OCI-LY3 (cell line): ENCODE data around the gene DEPDC7.

Source experiments
- H2AFZ ChIP-seq: fragments of 200-600, 300-600 bp; shearing (Covaris generic); 2 replicates; pipeline ENCODE4 v1.6.0; 2014; ENCODE audit warnings: antibody characterized with exemption, low read depth, low read length
- H3K27ac ChIP-seq: fragments of 200-600, 300-600 bp; sonication (generic); 2 replicates; pipeline ENCODE4 v1.5.1; 2014; ENCODE audit warnings: mild to moderate bottlenecking, low read length, moderate library complexity, mixed read lengths
- H3K27me3 ChIP-seq: fragments of 200-600, 300-600 bp; sonication (generic); 2 replicates; pipeline ENCODE4 v1.6.1; 2014; ENCODE audit warnings: low read depth, low read length, mixed read lengths
- H3K36me3 ChIP-seq: fragments of 200-600, 300-600 bp; sonication (generic); replicated peaks from 2 replicates; pipeline ENCODE3; 2014; ENCODE audit warnings: low read depth, low read length, mixed read lengths
- H3K4me1 ChIP-seq: fragments of 300-600, 200-600 bp; sonication (generic); 2 replicates; pipeline ENCODE4 v1.6.1; 2014; ENCODE audit warnings: low read length, mixed read lengths
- H3K4me2 ChIP-seq: fragments of 200-600, 300-600 bp; sonication (generic); 2 replicates; pipeline ENCODE4 v1.6.1; 2014; ENCODE audit warnings: low read length, mixed read lengths
- H3K4me3 ChIP-seq: fragments of 300-600, 200-600 bp; sonication (generic); 2 replicates; pipeline ENCODE4 v1.5.1; 2014; ENCODE audit warnings: antibody characterized with exemption, mild to moderate bottlenecking, low read length, moderate library complexity
- H3K79me2 ChIP-seq: fragments of 300-600, 200-600 bp; shearing (Covaris generic); 2 replicates; pipeline ENCODE4 v1.6.1; 2014; ENCODE audit warnings: mild to moderate bottlenecking, low read length, mixed read lengths
- H3K9ac ChIP-seq: fragments of 300-600, 200-600 bp; shearing (Covaris generic); 2 replicates; pipeline ENCODE4 v1.6.0; 2014; ENCODE audit warnings: mild to moderate bottlenecking, low read length, moderate library complexity
- H3K9me3 ChIP-seq: fragments of 200-600, 300-600 bp; shearing (Covaris generic); 2 replicates; pipeline ENCODE4 v1.6.1; 2014; ENCODE audit warnings: low read length, mixed read lengths; ENCODE audit not compliant: insufficient read depth
- H4K20me1 ChIP-seq: fragments of 200-600, 300-600 bp; sonication (generic); 2 replicates; pipeline ENCODE4 v1.6.1; 2016; ENCODE audit warnings: low read length, mixed read lengths; ENCODE audit not compliant: insufficient read depth
- EZH2phosphoT487 ChIP-seq: fragments of 200-600 bp; shearing (Covaris generic); IDR thresholded peaks from 2 replicates; pipeline ENCODE4 v1.6.1; 2018; ENCODE audit warnings: antibody characterized with exemption, mixed run types, low read depth
- TF ChIP-seq, protein P1 (sequence below): fragments of 200-600, 300-600 bp; sonication (generic); IDR thresholded peaks from 2 replicates; pipeline ENCODE4 v1.5.1; 2014; ENCODE audit warnings: antibody characterized with exemption, low read length, low read depth

The DEPDC7 gene

DNA sequence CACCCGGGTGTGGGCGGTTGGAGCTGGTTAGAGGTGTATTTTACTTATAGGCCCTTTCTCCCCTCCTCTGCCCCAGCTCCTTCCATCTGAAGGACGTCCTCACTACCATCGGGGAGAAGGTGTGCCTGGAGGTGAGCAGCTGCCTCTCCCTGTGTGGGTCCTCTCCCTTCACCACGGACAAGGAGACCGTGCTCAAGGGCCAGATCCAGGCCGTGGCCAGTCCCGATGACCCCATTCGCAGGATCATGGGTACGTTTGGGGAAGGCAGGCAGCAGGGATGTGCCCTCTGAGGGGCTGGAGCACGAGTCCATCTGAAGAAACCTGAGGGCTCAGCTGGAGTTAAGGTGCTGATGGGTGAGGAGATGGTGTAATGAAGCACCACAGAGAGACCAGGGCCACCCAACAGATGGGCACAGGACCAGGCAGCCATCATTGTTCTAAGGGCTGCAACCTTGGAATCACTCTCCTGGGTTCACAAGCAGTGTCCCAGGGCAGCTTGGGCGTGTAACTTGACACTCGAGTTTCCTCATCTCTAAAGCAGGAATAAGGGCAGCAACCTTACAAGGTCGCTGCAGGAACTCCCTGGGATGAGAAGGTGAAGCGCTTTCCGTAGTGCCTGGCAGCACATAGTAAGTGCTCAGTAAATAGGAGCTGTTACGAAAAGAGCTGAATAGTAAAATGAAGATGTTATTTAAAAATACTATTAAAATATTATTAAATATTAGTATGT, 53.1 kb downstream of the DEPDC7 start:
- TF ChIP-seq, protein P1, sequence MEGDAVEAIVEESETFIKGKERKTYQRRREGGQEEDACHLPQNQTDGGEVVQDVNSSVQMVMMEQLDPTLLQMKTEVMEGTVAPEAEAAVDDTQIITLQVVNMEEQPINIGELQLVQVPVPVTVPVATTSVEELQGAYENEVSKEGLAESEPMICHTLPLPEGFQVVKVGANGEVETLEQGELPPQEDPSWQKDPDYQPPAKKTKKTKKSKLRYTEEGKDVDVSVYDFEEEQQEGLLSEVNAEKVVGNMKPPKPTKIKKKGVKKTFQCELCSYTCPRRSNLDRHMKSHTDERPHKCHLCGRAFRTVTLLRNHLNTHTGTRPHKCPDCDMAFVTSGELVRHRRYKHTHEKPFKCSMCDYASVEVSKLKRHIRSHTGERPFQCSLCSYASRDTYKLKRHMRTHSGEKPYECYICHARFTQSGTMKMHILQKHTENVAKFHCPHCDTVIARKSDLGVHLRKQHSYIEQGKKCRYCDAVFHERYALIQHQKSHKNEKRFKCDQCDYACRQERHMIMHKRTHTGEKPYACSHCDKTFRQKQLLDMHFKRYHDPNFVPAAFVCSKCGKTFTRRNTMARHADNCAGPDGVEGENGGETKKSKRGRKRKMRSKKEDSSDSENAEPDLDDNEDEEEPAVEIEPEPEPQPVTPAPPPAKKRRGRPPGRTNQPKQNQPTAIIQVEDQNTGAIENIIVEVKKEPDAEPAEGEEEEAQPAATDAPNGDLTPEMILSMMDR = no peak
- TF ChIP-seq EZH2phosphoT487 = no peak
- Histone ChIP-seq H3K4me1 (peaks cover 13% of the 10 kb centered on the region), H3K4me3 (no peak overlapping the region), H3K9me3 (no peaks in the 10 kb centered on the region), H3K27me3 (no peaks in the 10 kb centered on the region), H3K4me2 (no peak overlapping the region), H3K9ac (no peak overlapping the region), H3K79me2 (no peaks in the 10 kb centered on the region), H3K27ac (no peak overlapping the region), H3K36me3 (peaks cover 16% of the 10 kb centered on the region), H4K20me1 (no peaks in the 10 kb centered on the region; the same call in 1 of the 2 replicates), H2AFZ (no peak overlapping the region)

DNA sequence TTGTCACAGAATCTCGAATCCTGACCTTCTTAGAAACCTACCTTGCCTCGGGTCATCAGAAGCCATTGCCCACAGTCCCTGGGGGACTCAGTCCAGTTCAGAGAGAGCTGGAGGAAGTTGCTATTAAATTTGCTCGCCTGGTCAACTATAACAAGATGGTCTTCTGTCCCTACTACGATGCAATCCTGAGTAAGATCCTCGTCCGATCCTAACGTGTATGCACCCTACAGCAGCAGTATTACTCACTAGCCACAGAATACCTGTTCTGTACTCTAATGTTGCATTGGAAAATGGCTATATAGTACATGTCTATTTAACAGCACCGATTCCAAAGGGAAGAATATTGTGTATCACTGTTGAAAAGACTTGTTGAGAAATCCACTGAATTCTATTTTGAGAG, 56.8 kb downstream of the DEPDC7 start:
- Histone ChIP-seq H3K79me2 (no peaks in the 10 kb centered on the region), H3K27me3 (no peaks in the 10 kb centered on the region), H3K9ac (no peak overlapping the region), H4K20me1 (no peaks in the 10 kb centered on the region), H3K36me3 (peaks cover 21% of the 10 kb centered on the region), H2AFZ (no peak overlapping the region), H3K4me2 (no peak overlapping the region), H3K27ac (no peak overlapping the region), H3K4me1 (no peaks in the 10 kb centered on the region), H3K9me3 (no peaks in the 10 kb centered on the region), H3K4me3 (no peak overlapping the region)
- no peak for TF ChIP-seq EZH2phosphoT487
- TF ChIP-seq, protein P1 = no peak
